NCI-H1092 (cell line): ENCODE results near the gene RFXANK.
A peak's percentile ranks its signal among the peaks of the same experiment; 100 is the strongest.
"Not testable (repeated sequence)": the region's sequence is repeated elsewhere in the genome, so short reads cannot be mapped to it uniquely, and the experiment has no call there.

ENCODE experiments used
- DNase-seq: peaks from one replicate; lab custom pipeline; 2025; lab: John Stamatoyannopoulos, UW

RFXANK gene

DNA sequence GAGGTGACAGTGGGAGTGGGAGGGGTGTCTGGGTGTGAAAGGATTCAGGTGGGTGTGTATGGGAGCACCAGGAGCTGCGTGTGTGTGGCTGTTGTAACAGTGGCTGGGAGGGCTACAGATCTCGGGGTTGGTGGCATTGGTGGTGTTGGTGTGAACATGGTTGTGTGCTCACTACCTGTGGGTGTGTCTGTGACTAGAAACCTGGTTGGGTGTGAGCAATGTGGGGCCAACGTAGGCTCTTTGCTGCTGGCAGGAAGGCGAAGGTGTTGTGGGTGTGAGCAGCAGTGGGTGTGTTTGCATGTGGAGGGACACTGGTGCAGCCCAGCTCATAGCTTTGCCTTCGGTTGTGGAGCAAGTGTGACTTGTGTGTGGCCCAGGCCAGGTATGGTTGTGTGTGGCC lies 14.9 kb downstream of the RFXANK start:
- DNase-seq = no peak

GRCh38 chr19:19207637-19208572 lies 15.8 kb downstream of the RFXANK start:
- DNase-seq = no peak

DNA sequence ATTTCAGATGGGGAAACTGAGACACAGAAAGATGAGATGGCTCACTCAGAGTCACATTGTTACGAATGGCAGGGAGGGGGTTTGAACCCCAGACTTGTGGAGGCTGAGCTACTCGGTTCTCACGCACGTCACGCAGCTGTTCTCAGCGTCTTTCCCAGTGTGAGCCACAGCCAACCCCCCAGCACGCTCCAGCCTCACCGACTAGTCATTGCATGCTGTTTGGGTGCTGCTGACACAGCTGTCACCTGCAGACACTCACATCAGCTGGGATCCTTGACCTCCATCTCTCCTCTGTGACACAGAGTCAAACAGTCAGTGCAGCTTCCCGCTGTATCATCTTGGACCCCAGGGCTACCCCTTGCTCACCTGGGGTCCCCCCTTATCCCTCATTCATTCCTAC lies 17.3 kb downstream of the RFXANK start:
- no peak for DNase-seq

GRCh38 chr19:19211499-19212420 lies 19.7 kb downstream of the RFXANK start, which contains the start of gene NCAN:
Gene NCAN (plus strand): TSS chr19:19211958. CDS start chr19:19216954, 4,996 bp downstream.
- DNase-seq = peak; percentile 19

DNA sequence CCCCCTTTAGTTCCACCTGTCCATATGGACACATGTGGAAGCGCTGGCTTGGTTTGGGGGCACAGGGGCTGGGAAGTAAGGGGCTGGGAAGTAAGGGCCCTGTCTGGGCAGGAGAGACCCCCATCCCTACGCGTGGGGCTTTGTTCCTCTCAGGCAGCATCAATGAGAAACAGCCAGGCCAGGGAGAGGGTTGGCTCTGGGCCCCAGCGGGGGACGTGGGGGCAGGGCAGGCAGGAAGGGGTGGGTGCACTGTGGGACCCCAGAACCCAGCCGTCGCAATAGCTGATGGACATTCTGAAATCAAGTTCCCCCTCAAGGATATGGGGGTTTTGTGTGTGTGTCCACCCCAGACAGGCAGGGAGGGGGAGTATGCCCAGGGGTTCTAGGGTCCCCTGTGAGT lies 20.9 kb downstream of the RFXANK start:
- DNase-seq = no peak

DNA sequence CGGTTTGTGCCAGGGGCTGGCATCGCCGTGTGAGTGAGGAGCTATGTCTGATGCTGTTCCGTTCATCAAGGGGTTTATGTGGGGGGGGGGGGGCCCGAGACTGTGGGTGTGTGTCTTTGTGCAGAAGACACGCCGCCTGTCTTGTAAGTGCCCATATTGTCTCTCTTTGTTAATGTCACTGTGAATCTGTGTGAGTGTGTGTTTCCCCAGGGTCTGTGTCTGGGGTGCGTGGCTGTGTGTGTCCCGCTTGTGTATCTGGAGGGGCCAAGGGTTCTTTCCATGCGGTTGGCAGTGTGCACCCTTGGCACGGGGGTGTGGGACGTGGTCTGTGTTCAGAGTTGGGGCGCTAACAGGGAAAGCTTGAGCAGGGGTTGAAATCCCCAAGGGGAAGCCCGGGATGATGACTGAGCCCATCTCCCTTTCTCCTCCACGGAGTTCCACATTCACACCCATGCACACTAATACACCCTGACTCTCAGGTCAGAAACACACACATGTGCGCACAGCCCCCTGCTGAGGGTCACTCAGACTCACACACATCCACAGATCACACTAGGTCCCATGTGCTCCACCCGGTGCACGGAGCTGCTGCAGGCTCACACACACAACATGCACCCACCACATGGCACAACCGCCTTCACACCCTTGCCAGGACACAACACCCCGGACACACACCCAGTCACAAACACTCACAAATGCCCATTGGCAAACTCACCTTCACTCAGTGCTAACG lies 21.5 kb downstream of the RFXANK start:
- no peak for DNase-seq

DNA sequence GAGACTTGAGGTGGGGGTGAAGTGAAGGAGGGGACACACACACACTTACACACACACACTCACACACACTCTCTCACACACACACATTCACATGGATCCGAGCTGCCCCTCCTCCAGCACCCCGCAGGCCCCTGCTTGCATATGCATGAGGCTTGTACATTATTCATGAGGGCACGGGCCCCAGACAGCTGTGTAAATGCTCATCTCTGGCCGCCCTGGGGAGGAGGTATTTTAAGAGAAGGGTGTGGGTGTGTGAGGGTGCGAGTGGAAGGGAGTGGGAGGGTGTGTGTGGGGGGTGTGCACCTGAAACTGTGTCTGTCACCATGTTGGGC lies 22.1 kb downstream of the RFXANK start:
- DNase-seq = no peak

GRCh38 chr19:19214892-19215291 lies 22.8 kb downstream of the RFXANK start:
- no peak for DNase-seq

DNA sequence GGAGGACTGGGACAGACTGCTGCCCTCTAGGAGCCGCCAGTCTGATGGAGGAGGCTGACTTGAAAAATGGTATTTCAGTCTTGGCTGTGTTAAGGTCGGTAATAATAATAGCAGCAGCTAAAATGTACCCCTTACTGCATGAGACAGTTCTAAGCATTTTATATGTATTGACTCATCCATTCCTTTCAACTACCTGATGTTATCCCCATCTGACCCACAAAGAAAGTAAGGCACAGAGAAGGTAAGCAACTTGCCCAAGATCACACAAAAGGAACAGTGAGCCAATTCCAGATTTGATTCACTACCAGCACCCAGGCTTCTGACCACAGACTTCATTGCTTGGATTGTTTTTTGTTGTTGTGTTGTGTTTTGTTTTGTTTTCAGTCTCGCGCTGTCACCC lies 23.7 kb downstream of the RFXANK start:
- DNase-seq = no peak

- no peak for DNase-seq
These were observed 25.0 kb downstream of the RFXANK start for GRCh38 chr19:19217099-19217498.

DNA sequence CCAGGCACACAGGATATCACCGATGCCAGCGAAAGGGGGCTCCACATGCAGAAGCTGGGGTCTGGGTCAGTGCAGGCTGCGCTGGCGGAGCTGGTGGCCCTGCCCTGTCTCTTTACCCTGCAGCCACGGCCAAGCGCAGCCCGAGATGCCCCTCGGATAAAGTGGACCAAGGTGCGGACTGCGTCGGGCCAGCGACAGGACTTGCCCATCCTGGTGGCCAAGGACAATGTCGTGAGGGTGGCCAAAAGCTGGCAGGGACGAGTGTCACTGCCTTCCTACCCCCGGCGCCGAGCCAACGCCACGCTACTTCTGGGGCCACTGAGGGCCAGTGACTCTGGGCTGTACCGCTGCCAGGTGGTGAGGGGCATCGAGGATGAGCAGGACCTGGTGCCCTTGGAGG lies 26.9 kb downstream of the RFXANK start:
- DNase-seq = no peak

GRCh38 chr19:19221000-19221399 lies 28.9 kb downstream of the RFXANK start:
- DNase-seq = not testable (repeated sequence)

DNA sequence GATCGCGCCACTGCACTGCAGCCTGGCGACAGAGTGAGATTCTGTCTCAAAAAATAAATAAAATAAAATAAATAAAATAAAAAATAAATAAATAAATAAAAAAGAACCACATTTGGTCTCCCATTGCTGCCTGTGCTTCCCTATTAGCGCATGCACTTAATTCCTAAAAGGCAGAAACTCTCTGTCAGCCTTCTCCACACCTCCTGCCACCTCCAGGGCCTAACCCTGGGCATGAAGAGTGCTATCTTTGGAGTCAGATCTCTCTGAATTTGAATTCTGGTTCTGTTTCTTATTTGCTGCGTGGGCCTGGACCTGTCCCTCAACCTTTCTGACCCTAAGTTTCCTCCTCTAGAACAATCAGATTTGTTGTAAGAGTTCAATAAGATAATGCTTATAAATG lies 31.0 kb downstream of the RFXANK start:
- DNase-seq = no peak

DNA sequence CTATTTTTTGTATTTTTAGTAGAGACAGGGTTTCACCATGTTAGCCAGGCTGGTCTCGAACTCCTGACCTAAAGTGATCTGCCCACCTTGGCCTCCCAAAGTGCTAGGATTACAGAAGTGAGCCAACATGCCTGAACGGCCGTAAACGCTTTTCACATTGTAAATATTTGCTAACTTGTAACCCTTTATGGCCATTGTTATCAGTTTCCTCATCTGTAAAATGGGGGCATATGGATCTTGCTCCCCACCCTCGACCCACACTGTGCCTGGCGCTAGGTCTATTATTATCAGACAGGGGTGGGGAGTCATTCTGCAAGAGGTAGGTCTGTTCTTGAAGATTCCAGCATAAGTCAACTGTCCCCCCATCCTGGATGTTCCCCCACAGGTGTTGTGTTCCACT lies 31.6 kb downstream of the RFXANK start:
- DNase-seq = no peak

DNA sequence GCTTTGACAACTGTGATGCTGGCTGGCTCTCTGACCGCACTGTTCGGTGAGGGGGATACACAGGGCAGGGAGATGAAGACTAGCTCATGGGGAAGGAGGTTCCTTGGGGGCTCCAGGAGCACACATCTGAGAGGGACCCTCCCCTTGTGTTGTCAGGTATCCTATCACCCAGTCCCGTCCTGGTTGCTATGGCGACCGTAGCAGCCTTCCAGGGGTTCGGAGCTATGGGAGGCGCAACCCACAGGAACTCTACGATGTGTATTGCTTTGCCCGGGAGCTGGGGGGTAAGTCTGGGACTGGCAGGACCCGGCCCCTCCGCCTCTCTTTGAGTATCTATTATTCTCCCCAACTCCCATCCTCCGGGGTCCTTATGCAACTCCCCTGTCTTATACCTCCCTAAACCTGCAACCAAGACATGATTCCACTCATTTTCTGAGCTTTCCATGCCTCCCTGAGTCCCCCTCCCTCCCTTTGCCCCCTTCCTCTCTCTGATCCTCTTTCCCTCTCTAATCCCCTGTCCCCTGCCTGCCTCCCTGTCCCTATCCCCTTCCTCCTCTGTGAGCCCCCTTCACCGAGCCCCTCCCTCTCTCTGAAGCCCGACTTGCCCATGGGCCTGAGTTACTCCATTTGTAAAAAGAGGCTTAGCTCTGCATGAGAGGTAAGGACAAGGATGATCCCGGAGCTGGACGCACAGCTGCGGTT lies 32.2 kb downstream of the RFXANK start:
- DNase-seq = no peak

GRCh38 chr19:19224852-19225494 lies 32.9 kb downstream of the RFXANK start:
- no peak for DNase-seq

- no peak for DNase-seq
These were observed 34.1 kb downstream of the RFXANK start for GRCh38 chr19:19226204-19226603.

- no peak for DNase-seq
These were observed 34.6 kb downstream of the RFXANK start for GRCh38 chr19:19226663-19227062.

GRCh38 chr19:19227217-19227616 lies 35.2 kb downstream of the RFXANK start:
- DNase-seq = no peak

- no peak for DNase-seq
These were observed 37.6 kb downstream of the RFXANK start for GRCh38 chr19:19229701-19230100.

DNA sequence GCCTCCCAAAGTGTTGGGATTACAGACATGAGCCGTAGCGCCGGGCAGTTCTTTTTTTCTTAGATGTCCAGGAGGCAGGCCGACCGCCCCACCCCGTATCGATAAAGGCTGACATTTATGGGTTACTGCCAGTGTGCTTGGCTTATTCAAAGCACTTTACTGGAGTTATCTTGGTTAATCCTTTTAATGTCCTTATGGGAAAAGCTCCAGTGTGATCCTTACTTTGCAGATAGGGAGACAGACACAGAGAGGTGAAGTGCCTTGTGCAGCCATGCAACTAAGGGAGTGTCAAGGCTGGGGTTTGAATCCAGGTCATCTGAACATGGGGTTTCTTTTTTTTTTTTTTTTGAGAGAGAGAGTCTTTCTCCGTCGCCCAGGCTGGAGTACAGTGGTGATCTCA lies 38.9 kb downstream of the RFXANK start:
- DNase-seq = no peak
